Measurements from ENCODE around the gene PTPRH.
A peak's percentile ranks its signal among the peaks of the same experiment; 100 is the strongest.
"Not testable (repeated sequence)": the region's sequence is repeated elsewhere in the genome, so short reads cannot be mapped to it uniquely, and the experiment has no call there.

PTPRH gene

DNA sequence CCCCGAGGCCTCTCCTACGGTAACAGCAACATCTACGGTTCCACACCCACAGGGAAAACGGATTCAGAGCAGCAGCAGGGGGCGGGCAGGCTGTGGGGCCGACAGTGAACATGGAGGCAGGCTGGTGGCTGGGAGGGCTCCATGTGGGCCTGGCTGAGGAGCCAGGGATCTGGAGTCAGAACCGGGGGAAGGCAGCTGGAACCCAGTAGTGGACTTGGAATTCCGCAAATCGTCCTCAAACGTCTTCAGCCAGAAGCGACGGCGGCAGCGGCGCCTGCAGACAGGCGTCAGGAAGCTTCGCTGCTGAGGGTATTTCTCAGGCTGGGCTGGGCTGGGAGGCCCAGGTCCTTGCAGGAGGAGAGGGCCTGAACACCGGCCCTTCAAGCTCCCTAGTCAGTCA lies 17.5 kb upstream of the PTPRH start:
- Histone ChIP-seq H3K27ac (no peak overlapping the region), H3K9me3 (no peaks in the 10 kb centered on the region), H3K4me1 (ENCODE audit: control insufficient read depth in 1 of 2, insufficient read depth in 1 of 2, low read depth in 1 of 2, low read length in 1 of 2) (peaks cover 0 to 5% of the 10 kb centered on the region in 2 experiments), H3K36me3 (peaks cover 89% of the 10 kb centered on the region), H3K4me3 (ENCODE audit: low read depth in 1 of 2, low read length in 1 of 2) (no peak overlapping the region), H3K27me3 (no peaks in the 10 kb centered on the region)
- TF ChIP-seq, protein P1, sequence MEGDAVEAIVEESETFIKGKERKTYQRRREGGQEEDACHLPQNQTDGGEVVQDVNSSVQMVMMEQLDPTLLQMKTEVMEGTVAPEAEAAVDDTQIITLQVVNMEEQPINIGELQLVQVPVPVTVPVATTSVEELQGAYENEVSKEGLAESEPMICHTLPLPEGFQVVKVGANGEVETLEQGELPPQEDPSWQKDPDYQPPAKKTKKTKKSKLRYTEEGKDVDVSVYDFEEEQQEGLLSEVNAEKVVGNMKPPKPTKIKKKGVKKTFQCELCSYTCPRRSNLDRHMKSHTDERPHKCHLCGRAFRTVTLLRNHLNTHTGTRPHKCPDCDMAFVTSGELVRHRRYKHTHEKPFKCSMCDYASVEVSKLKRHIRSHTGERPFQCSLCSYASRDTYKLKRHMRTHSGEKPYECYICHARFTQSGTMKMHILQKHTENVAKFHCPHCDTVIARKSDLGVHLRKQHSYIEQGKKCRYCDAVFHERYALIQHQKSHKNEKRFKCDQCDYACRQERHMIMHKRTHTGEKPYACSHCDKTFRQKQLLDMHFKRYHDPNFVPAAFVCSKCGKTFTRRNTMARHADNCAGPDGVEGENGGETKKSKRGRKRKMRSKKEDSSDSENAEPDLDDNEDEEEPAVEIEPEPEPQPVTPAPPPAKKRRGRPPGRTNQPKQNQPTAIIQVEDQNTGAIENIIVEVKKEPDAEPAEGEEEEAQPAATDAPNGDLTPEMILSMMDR (IDR thresholded peaks at IDR 0.05): no peak

DNA sequence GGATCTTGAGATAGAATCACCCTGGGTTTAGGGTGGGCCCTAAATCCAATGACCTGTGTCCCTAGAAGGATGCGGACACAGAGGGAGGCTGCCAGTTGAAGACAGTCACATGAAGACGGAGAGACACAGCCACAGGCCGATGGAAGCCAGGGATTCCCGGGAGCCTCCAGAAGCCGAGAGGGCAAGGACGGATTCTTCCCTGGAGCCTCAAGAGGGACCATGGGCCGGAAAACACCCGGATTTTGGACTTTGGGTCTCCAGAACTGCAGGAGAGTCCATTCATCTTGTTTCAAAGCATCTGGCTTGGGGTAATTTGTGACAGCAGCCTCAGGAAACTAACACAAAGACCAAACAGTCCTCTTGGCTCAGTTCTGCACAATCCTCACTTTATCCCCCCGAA lies 17.0 kb upstream of the PTPRH start:
- H3K4me3 ChIP-seq (ENCODE audit: low read depth in 1 of 2, low read length in 1 of 2): no peak overlapping the region
- peaks cover 84% of the 10 kb centered on the region for H3K36me3 ChIP-seq
- H3K27ac ChIP-seq: no peak overlapping the region
- no peaks in the 10 kb centered on the region for H3K9me3 ChIP-seq
- H3K4me1 ChIP-seq (ENCODE audit: control insufficient read depth in 1 of 2, insufficient read depth in 1 of 2, low read depth in 1 of 2, low read length in 1 of 2): peaks cover 0 to 5% of the 10 kb centered on the region in 2 experiments
- no peaks in the 10 kb centered on the region for H3K27me3 ChIP-seq
- TF ChIP-seq, protein P1 (IDR thresholded peaks at IDR 0.05): no peak

DNA sequence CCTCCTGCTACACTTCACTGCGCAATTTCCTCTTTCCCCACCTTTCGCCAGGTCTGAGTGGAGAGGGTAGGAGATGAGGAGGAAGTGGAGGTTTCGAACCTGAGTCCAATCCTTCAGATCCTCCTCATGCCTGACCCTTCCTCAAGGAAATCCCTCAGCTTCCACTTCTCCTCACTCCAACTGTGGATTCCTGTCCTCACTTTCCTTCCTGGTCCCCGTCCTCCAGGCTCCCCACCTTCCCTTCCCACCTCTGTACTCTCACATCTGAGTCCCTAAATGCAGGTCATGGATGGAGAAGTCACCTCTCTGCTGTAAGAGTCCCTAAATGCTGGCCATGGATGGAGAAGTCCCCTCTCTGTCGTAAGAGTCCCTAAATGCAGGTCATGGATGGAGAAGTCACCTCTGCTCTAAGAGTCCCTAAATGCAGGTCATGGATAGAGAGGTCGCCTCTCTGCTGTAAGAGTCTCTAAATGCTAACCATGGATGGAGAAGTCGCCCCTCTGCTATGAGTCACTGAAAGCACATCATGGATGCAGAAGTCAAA lies 16.2 kb upstream of the PTPRH start:
- H3K27ac ChIP-seq: peak overlapping the region; percentile 7
- no peak overlapping the region for H3K4me3 ChIP-seq (ENCODE audit: low read depth in 1 of 2, low read length in 1 of 2)
- H3K9me3 ChIP-seq: no peaks in the 10 kb centered on the region
- H3K36me3 ChIP-seq: peaks cover 76% of the 10 kb centered on the region
- peaks cover 0 to 5% of the 10 kb centered on the region in 2 experiments for H3K4me1 ChIP-seq (ENCODE audit: control insufficient read depth in 1 of 2, insufficient read depth in 1 of 2, low read depth in 1 of 2, low read length in 1 of 2)
- TF ChIP-seq, protein P1 (IDR thresholded peaks at IDR 0.05): no peak
- H3K27me3 ChIP-seq: no peaks in the 10 kb centered on the region

DNA sequence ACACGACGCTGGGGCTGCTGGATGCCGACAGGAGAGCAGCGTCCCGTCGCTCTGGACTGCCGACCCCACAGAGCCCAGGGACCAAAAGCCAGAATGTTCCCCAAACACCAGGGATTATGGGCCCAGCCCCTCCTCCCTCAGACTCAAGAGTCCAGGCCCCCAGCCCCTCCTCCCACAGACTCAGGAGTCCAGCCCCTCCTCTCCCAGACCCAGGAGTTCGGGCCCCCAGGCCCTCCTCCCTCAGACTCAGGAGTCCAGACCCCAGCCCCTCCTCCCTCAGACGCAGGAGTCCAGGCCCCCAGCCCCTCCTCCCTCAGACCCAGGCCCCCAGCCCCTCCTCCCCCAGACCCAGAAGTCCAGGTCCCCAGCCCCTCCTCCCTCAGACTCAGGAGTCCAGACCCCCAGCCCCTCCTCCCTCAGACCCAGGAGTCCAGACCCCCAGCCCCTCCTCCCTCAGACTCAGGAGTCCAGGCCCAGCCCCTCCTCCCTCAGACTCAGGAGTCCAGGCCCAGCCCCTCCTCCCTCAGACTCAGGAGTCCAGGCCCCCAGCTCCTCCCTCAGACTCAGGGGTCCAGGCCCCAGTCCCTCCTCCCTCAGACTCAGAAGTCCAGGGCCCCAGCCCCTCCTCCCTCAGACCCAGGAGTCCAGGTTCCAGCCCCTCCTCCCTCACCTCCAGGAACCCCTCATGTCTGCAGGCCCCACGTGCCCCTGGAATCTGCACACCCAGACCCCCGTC lies 15.5 kb upstream of the PTPRH start:
- H3K4me1 ChIP-seq (ENCODE audit: control insufficient read depth in 1 of 2, insufficient read depth in 1 of 2, low read depth in 1 of 2, low read length in 1 of 2); H3K4me3 ChIP-seq (ENCODE audit: low read depth in 1 of 2, low read length in 1 of 2): not testable (repeated sequence)

DNA sequence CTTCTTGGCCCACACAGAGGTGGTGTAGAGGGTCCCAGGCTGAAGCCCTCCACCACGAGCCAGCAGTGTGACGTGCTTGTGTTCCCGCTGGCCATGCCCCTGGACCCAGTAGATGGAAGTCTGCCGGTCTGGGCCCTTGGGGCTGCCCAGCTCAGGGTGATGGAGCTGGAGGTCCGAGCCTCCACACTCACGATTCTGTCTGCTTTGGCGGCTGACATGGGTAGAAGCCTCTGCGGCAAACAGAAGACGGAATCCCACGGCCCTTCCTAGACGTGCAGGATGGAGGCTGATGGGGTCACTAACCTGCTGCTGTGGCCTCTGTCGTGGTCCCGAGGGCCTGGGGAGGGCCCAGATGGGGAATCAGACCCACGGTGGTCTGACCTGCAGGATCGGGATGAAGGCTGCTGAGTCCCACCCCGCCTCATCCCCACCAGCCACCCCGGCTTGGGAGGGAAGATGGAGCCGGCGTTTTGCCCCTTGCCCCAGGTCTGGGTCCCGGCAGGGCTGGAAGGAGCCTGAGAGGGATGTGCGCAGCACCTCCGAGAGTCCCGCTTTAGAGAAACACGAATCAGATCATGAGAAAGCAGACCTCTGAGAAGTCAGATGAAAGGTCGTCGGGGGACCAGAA lies 14.9 kb upstream of the PTPRH start:
- no peaks in the 10 kb centered on the region for H3K27me3 ChIP-seq
- TF ChIP-seq, protein P1 (IDR thresholded peaks at IDR 0.05): no peak
- peaks cover 63% of the 10 kb centered on the region for H3K36me3 ChIP-seq
- no peak overlapping the region for H3K4me3 ChIP-seq (ENCODE audit: low read depth in 1 of 2, low read length in 1 of 2)
- no peaks in the 10 kb centered on the region for H3K9me3 ChIP-seq
- no peak overlapping the region for H3K27ac ChIP-seq
- peaks cover 0 to 5% of the 10 kb centered on the region in 2 experiments for H3K4me1 ChIP-seq (ENCODE audit: control insufficient read depth in 1 of 2, insufficient read depth in 1 of 2, low read depth in 1 of 2, low read length in 1 of 2)

More for the DNA sequence above, 15.5 kb upstream of the PTPRH start:
- not testable (repeated sequence) for H3K9me3 ChIP-seq, H3K27me3 ChIP-seq
- Histone ChIP-seq H3K36me3 (peaks cover 70% of the 10 kb centered on the region), H3K27ac (peak overlapping the region; percentile 7)
